ENCODE measurements around the gene STK38L. TPM values are rescaled to one million over a fixed set of nuclear protein-coding genes. Genes with fewer than 3 reads are reported as not detected.

Gene STK38L
- total and polyA plus RNA-seq, 7 donors: 3.7 to 21.2 (median 16.3) TPM

- WGBS, 3 donors: 29 to 37% (median 37%) methylated on average over 1 of the region's 1 CpG
These were observed 75.3 kb downstream of the STK38L start for GRCh38 chr12:27319409-27319808.

GRCh38 chr12:27319848-27320247 is 75.8 kb downstream of the STK38L start:
- H3K4me3 ChIP-seq: no peak overlapping the region
- intact Hi-C loops (cut with DNase I): loop anchor here in 1 of 2 donors (10.0 kb wide), 1 partner anchor 305 kb away; the partner anchor contains the start of gene TM7SF3
- no peaks in the 10 kb centered on the region for H3K4me1 ChIP-seq
- no peak overlapping the region for H3K27ac ChIP-seq
- no peaks in the 10 kb centered on the region for H3K27me3 ChIP-seq (ENCODE audit: insufficient read depth in 3 of 3, low read length in 2 of 3)
- ATAC-seq: no peak
- no peaks in the 10 kb centered on the region for H3K9me3 ChIP-seq
- TF ChIP-seq CTCF (IDR thresholded peaks at IDR 0.05): no peak
- peaks cover 5 to 83% of the 10 kb centered on the region in 2 donors for H3K36me3 ChIP-seq (ENCODE audit: insufficient read depth in 1 of 2, low read depth in 1 of 2)
- DNase-seq: no peak
- WGBS, 3 donors: 94 to 100% (median 97%) methylated on average over 2 of the region's 2 CpGs

More at GRCh38 chr12:27319409-27319808, 75.3 kb downstream of the STK38L start:
- Histone ChIP-seq H3K4me1 (no peaks in the 10 kb centered on the region), H3K27me3 (ENCODE audit: insufficient read depth in 3 of 3, low read length in 2 of 3) (no peaks in the 10 kb centered on the region), H3K27ac (no peak overlapping the region), H3K9me3 (no peaks in the 10 kb centered on the region), H3K4me3 (no peak overlapping the region), H3K36me3 (ENCODE audit: insufficient read depth in 1 of 2, low read depth in 1 of 2) (peaks cover 5 to 87% of the 10 kb centered on the region in 2 donors)
- TF ChIP-seq CTCF (IDR thresholded peaks at IDR 0.05): no peak
- no peak for DNase-seq
- intact Hi-C loops (cut with DNase I): loop anchor here in 1 of 2 donors (10.0 kb wide), 1 partner anchor 305 kb away; the partner anchor contains the start of gene TM7SF3
- ATAC-seq: no peak

GRCh38 chr12:27324530-27324929 is 80.4 kb downstream of the STK38L start:
- intact Hi-C loops (cut with DNase I): no loop called here
- Histone ChIP-seq H3K27me3 (ENCODE audit: insufficient read depth in 3 of 3, low read length in 2 of 3) (no peaks in the 10 kb centered on the region), H3K36me3 (ENCODE audit: insufficient read depth in 1 of 2, low read depth in 1 of 2) (peaks cover 2 to 48% of the 10 kb centered on the region in 2 donors)

GRCh38 chr12:27330846-27331245 is 86.8 kb downstream of the STK38L start:
- intact Hi-C loops (cut with DNase I): no loop called here
- no peak overlapping the region for H3K27ac ChIP-seq
- H3K4me3 ChIP-seq: no peak overlapping the region

More at GRCh38 chr12:27324530-27324929, 80.4 kb downstream of the STK38L start:
- Histone ChIP-seq H3K27ac (no peak overlapping the region), H3K4me3 (no peak overlapping the region), H3K9me3 (no peaks in the 10 kb centered on the region), H3K4me1 (no peaks in the 10 kb centered on the region)
- no peak for TF ChIP-seq CTCF (IDR thresholded peaks at IDR 0.05)
- DNase-seq (no peak), ATAC-seq (no peak)

More at GRCh38 chr12:27330846-27331245, 86.8 kb downstream of the STK38L start:
- TF ChIP-seq CTCF (IDR thresholded peaks at IDR 0.05): no peak
- WGBS, 3 donors: 86 to 93% (median 90%) methylated on average over 1 of the region's 1 CpG
- peaks cover 0 to 50% (median 14%) of the 10 kb centered on the region in 3 donors for H3K27me3 ChIP-seq (ENCODE audit: insufficient read depth in 3 of 3, low read length in 2 of 3)
- DNase-seq (no peak), ATAC-seq (no peak)
- H3K4me1 ChIP-seq: peaks cover 4% of the 10 kb centered on the region
- no peaks in the 10 kb centered on the region for H3K9me3 ChIP-seq
- H3K36me3 ChIP-seq (ENCODE audit: insufficient read depth in 1 of 2, low read depth in 1 of 2): peaks cover 0 to 9% of the 10 kb centered on the region in 2 donors
